ENCODE results near the gene AASDH. TPM values are rescaled to one million over a fixed set of nuclear protein-coding genes. Genes with fewer than 3 reads are reported as not detected.

The AASDH gene
- total and polyA plus RNA-seq, 2 donors (not counting 1 experiment from before 2014, with no cell fraction given): 6.9 to 15.2 TPM

DNA sequence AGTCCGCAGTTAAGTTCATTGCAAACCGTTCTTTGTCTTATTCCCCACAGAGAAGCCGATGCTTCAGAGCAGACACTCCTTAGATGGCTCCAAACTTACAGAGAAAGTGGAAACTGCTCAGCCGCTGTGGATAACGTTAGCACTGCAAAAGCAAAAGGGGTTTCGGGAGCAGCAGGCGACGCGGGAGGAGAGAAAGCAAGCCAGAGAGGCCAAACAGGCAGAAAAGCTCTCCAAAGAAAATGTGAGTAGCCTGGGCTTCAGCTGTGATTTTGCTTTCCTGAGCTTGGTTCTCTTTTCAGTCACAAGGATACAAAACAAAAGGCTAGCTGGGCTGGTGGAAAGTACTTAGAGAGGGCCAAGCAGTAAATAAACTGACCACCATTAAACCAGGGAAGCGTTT is 64.0 kb downstream of the AASDH start:
- Mint-ChIP-seq H3K9me3 (ENCODE audit: insufficient read depth) (no peaks in the 10 kb centered on the region), H3K4me1 (no peaks in the 10 kb centered on the region), H3K27me3 (no peaks in the 10 kb centered on the region), H3K4me3 (no peak overlapping the region), H3K27ac (no peak overlapping the region)
- no peaks in the 10 kb centered on the region for H3K9me3 ChIP-seq (ENCODE audit: control extremely low read depth in 1 of 3, control insufficient read depth in 2 of 3, insufficient read depth in 1 of 3, low read length in 2 of 3)
- no peak overlapping the region for H3K27ac ChIP-seq (ENCODE audit: low read length in 2 of 2)
- H3K36me3 ChIP-seq (replicated peaks in 1 of 2; ENCODE audit: control extremely low read depth in 1 of 2, control insufficient read depth in 1 of 2, extremely low read depth in 1 of 2, insufficient read depth in 2 of 2, low read length in 1 of 2): no peaks in the 10 kb centered on the region
- no peak overlapping the region for H2AFZ ChIP-seq (ENCODE audit: insufficient read depth, low read depth, low read length, poor library complexity, severe bottlenecking)
- no peak overlapping the region for H3K4me2 ChIP-seq (replicated peaks; ENCODE audit: low read depth, low read length, poor library complexity, severe bottlenecking)
- H3K4me3 ChIP-seq (ENCODE audit: control extremely low read depth in 1 of 5, extremely low read depth in 1 of 5, insufficient read depth in 1 of 5, low read depth in 2 of 5, low read length in 4 of 5): no peak overlapping the region
- no peaks in the 10 kb centered on the region for H3K79me2 ChIP-seq (ENCODE audit: control insufficient read depth, insufficient read depth, low read length)
- ChIA-PET POLR2A (no interaction called here), CTCF (no interaction called here)
- H3K9ac ChIP-seq (ENCODE audit: low read length): no peak overlapping the region
- no peaks in the 10 kb centered on the region for H3K4me1 ChIP-seq (ENCODE audit: control insufficient read depth in 2 of 2, insufficient read depth in 2 of 2, low read length in 2 of 2)
- 88% methylated on average over 9 of the region's 10 CpGs for WGBS (ENCODE audit: insufficient coverage)
- no peaks in the 10 kb centered on the region for H3K27me3 ChIP-seq (replicated peaks in 1 of 4; ENCODE audit: control extremely low read depth in 1 of 4, control insufficient read depth in 3 of 4, insufficient read depth in 4 of 4, low read length in 3 of 4)
- ATAC-seq (ENCODE audit: low read depth) (no peak), DNase-seq (no peak)
- intact Hi-C loops (cut with micrococcal nuclease): no loop called here
- no peaks in the 10 kb centered on the region for H4K20me1 ChIP-seq (ENCODE audit: control insufficient read depth, insufficient read depth, low read length, poor library complexity, severe bottlenecking)
- TF ChIP-seq, protein P1, sequence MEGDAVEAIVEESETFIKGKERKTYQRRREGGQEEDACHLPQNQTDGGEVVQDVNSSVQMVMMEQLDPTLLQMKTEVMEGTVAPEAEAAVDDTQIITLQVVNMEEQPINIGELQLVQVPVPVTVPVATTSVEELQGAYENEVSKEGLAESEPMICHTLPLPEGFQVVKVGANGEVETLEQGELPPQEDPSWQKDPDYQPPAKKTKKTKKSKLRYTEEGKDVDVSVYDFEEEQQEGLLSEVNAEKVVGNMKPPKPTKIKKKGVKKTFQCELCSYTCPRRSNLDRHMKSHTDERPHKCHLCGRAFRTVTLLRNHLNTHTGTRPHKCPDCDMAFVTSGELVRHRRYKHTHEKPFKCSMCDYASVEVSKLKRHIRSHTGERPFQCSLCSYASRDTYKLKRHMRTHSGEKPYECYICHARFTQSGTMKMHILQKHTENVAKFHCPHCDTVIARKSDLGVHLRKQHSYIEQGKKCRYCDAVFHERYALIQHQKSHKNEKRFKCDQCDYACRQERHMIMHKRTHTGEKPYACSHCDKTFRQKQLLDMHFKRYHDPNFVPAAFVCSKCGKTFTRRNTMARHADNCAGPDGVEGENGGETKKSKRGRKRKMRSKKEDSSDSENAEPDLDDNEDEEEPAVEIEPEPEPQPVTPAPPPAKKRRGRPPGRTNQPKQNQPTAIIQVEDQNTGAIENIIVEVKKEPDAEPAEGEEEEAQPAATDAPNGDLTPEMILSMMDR (IDR thresholded peaks at IDR 0.05): no peak
- no peak for TF ChIP-seq EZH2 (IDR thresholded peaks at IDR 0.05; ENCODE audit: borderline replicate concordance, insufficient read depth, low read depth, low read length, poor library complexity, severe bottlenecking)

DNA sequence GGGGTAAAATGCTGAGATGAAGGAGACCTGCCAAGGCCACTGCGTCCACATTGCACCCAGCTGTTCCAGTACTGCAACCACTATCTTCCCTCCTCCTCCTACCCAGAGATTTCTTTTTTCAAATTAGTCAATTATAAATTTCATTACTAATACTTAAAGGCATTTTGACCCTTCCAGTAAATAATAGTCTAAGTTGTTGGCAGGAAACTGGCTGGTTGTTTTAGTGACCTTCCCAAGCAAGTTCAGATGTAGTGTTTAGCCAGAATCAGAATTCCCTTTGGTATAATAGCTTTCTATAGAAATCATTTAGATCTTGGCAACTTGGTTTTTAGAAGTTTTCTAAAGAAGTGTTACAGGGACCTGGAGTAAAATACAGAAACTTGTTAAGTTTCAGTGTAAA is 66.0 kb downstream of the AASDH start:
- no peak overlapping the region for H3K4me3 Mint-ChIP-seq
- Histone ChIP-seq H3K27me3 (replicated peaks in 1 of 4; ENCODE audit: control extremely low read depth in 1 of 4, control insufficient read depth in 3 of 4, insufficient read depth in 4 of 4, low read length in 3 of 4) (no peaks in the 10 kb centered on the region), H3K4me2 (replicated peaks; ENCODE audit: low read depth, low read length, poor library complexity, severe bottlenecking) (no peak overlapping the region), H3K4me3 (ENCODE audit: control extremely low read depth in 1 of 5, extremely low read depth in 1 of 5, insufficient read depth in 1 of 5, low read depth in 2 of 5, low read length in 4 of 5) (no peak overlapping the region), H3K36me3 (replicated peaks in 1 of 2; ENCODE audit: control extremely low read depth in 1 of 2, control insufficient read depth in 1 of 2, extremely low read depth in 1 of 2, insufficient read depth in 2 of 2, low read length in 1 of 2) (no peaks in the 10 kb centered on the region), H3K27ac (ENCODE audit: low read length in 2 of 2) (no peak overlapping the region), H3K9ac (ENCODE audit: low read length) (no peak overlapping the region), H3K9me3 (ENCODE audit: control extremely low read depth in 1 of 3, control insufficient read depth in 2 of 3, insufficient read depth in 1 of 3, low read length in 2 of 3) (no peaks in the 10 kb centered on the region), H2AFZ (ENCODE audit: insufficient read depth, low read depth, low read length, poor library complexity, severe bottlenecking) (no peak overlapping the region), H3K79me2 (ENCODE audit: control insufficient read depth, insufficient read depth, low read length) (no peaks in the 10 kb centered on the region), H3K4me1 (ENCODE audit: control insufficient read depth in 2 of 2, insufficient read depth in 2 of 2, low read length in 2 of 2) (no peaks in the 10 kb centered on the region), H4K20me1 (ENCODE audit: control insufficient read depth, insufficient read depth, low read length, poor library complexity, severe bottlenecking) (no peaks in the 10 kb centered on the region)
- ATAC-seq (ENCODE audit: low read depth) (no peak), DNase-seq (no peak)
- H3K27me3 Mint-ChIP-seq: no peaks in the 10 kb centered on the region
- intact Hi-C loops (cut with micrococcal nuclease): no loop called here
- WGBS (ENCODE audit: insufficient coverage): no CpG with 5 or more reads among the region's 1 CpG
- POLR2A ChIA-PET: no interaction called here
- CTCF ChIA-PET: no interaction called here
- no peaks in the 10 kb centered on the region for H3K4me1 Mint-ChIP-seq
- no peak for TF ChIP-seq EZH2 (IDR thresholded peaks at IDR 0.05; ENCODE audit: borderline replicate concordance, insufficient read depth, low read depth, low read length, poor library complexity, severe bottlenecking)
- TF ChIP-seq, protein P1 (IDR thresholded peaks at IDR 0.05): no peak
- H3K27ac Mint-ChIP-seq: no peak overlapping the region
- H3K9me3 Mint-ChIP-seq (ENCODE audit: insufficient read depth): no peaks in the 10 kb centered on the region

Data from B cell (primary cell).